H1 (cell line): ENCODE measurements around the gene AATK. TPM values are rescaled to one million over a fixed set of nuclear protein-coding genes. Genes with fewer than 3 reads are reported as not detected.

Experiments
- CTCF ChIA-PET: fragments of 300-600 bp; sonication (Branson Sonifier 250); formaldehyde crosslinking; loops from one replicate; lab custom pipeline; 2021; ENCODE audit not compliant: partially characterized antibody; lab: Charles Lee
- POLR2A ChIA-PET: fragments of 300-600 bp; sonication (Branson Sonifier 250); formaldehyde crosslinking; loops from one replicate; lab custom pipeline; 2021; ENCODE audit warnings: inconsistent platforms; ENCODE audit not compliant: partially characterized antibody; lab: Charles Lee
- DNase-seq, 2 experiments: peaks; one replicate each; pipeline versions ENCODE4 v3.0.0 to v3.0.0-alpha.2; 2010 to 2022; ENCODE audit warnings: low spot score in 2 of 2, low read depth in 1 of 2, mixed read lengths in 1 of 2
- FAIRE-seq: peaks from 2 replicates; lab custom pipeline; 2011; peaks lifted over from hg19 to GRCh38; lab: Jason Lieb, UNC
- H2AFZ ChIP-seq: 2 replicates; pipeline ENCODE4 v1.8.1; 2012; ENCODE audit warnings: low read length, inconsistent platforms
- H2AK5ac ChIP-seq: 2 replicates; pipeline ENCODE4 v1.6.1; 2013; ENCODE audit warnings: low read depth, low read length
- H2BK120ac ChIP-seq: replicated peaks from 2 replicates; pipeline ENCODE3; 2013; ENCODE audit warnings: low read depth, low read length, inconsistent platforms
- H2BK12ac ChIP-seq: 2 replicates; pipeline ENCODE4 v1.6.1; 2013; ENCODE audit warnings: low read depth, low read length
- H2BK15ac ChIP-seq: 2 replicates; pipeline ENCODE4 v1.6.1; 2013; ENCODE audit warnings: low read length
- H2BK20ac ChIP-seq: 2 replicates; pipeline ENCODE4 v1.6.1; 2013; ENCODE audit warnings: low read length
- H2BK5ac ChIP-seq: 2 replicates; pipeline ENCODE4 v1.6.1; 2013; ENCODE audit warnings: low read depth, low read length
- H3K14ac ChIP-seq: 2 replicates; pipeline ENCODE4 v1.6.1; 2013; ENCODE audit warnings: inconsistent platforms; ENCODE audit not compliant: insufficient read length
- H3K18ac ChIP-seq: 2 replicates; pipeline ENCODE4 v1.6.1; 2013; ENCODE audit warnings: low read length; ENCODE audit errors: extremely low read depth
- H3K23ac ChIP-seq: 2 replicates; pipeline ENCODE4 v1.6.1; 2013; ENCODE audit warnings: inconsistent platforms; ENCODE audit not compliant: insufficient read length
- H3K23me2 ChIP-seq: 2 replicates; pipeline ENCODE4 v1.6.1; 2013; ENCODE audit warnings: low read depth, low read length
- H3K27ac ChIP-seq: 2 replicates; pipeline ENCODE4 v1.6.1; 2011; ENCODE audit warnings: low read depth, low read length, inconsistent platforms
- H3K27me3 ChIP-seq, 4 experiments: replicated peaks in 1 of 4; 1 replicate in 1 of 4; 2 replicates in 3 of 4; pipeline versions ENCODE4 v1.6.1 to v1.8.1; 2011 to 2013; ENCODE audit warnings: low read length in 3 of 4, mild to moderate bottlenecking in 3 of 4, inconsistent platforms in 2 of 4, mixed read lengths in 2 of 4, moderate library complexity in 1 of 4; ENCODE audit not compliant: control insufficient read depth in 3 of 4, insufficient read depth in 3 of 4; ENCODE audit errors: extremely low read depth in 1 of 4
- H3K36me3 ChIP-seq, 4 experiments: 2 replicates each; pipeline versions ENCODE4 v1.6.1 to v1.8.1; 2011 to 2013; ENCODE audit warnings: mild to moderate bottlenecking in 4 of 4, low read length in 3 of 4, moderate library complexity in 2 of 4, control low read depth in 1 of 4, inconsistent platforms in 1 of 4; ENCODE audit not compliant: insufficient read depth in 4 of 4, control insufficient read depth in 2 of 4
- H3K4ac ChIP-seq: replicated peaks from 2 replicates; pipeline ENCODE3; 2013; ENCODE audit warnings: low read length, low read depth, mixed read lengths, inconsistent platforms; ENCODE audit not compliant: insufficient read length
- H3K4me1 ChIP-seq, 4 experiments: replicated peaks in 1 of 4; 1 replicate in 1 of 4; 2 replicates in 3 of 4; pipeline versions ENCODE4 v1.6.1 to v1.8.1; 2011 to 2013; ENCODE audit warnings: low read length in 3 of 4, inconsistent platforms in 2 of 4, mixed read lengths in 1 of 4; ENCODE audit not compliant: insufficient read depth in 4 of 4, control insufficient read depth in 3 of 4
- H3K4me2 ChIP-seq, 2 experiments: 2 replicates each; pipeline versions ENCODE4 v1.6.1 to v1.8.1; 2011 to 2013; ENCODE audit warnings: low read depth in 2 of 2, low read length in 2 of 2, control low read depth in 1 of 2, inconsistent platforms in 1 of 2, mild to moderate bottlenecking in 1 of 2; ENCODE audit not compliant: insufficient read depth in 1 of 2
- H3K4me3 ChIP-seq, 4 experiments: fragments of 200-600, 300-600 bp in 1 of 4; sonication (generic), shearing (Covaris generic), sonication (Bioruptor Twin) in 1 of 4; 2 replicates each; pipeline versions ENCODE4 v1.5.1 to v1.8.1; 2011 to 2016; ENCODE audit warnings: low read length in 4 of 4, low read depth in 3 of 4, control low read depth in 2 of 4, inconsistent platforms in 2 of 4, mild to moderate bottlenecking in 2 of 4, mixed read lengths in 1 of 4, moderate library complexity in 1 of 4; ENCODE audit not compliant: insufficient read depth in 2 of 4; ENCODE audit errors: extremely low read depth in 1 of 4
- H3K56ac ChIP-seq: replicated peaks from 2 replicates; pipeline ENCODE3; 2013; ENCODE audit warnings: low read depth, mild to moderate bottlenecking, mixed read lengths, low read length, inconsistent platforms; ENCODE audit not compliant: insufficient read length
- H3K79me1 ChIP-seq: 2 replicates; pipeline ENCODE4 v1.6.1; 2013; ENCODE audit warnings: low read depth, low read length, control low read depth
- H3K79me2 ChIP-seq, 2 experiments: 2 replicates each; pipeline versions ENCODE4 v1.6.1 to v1.8.1; 2012 to 2013; ENCODE audit warnings: low read length in 2 of 2, mild to moderate bottlenecking in 2 of 2, inconsistent platforms in 1 of 2; ENCODE audit not compliant: insufficient read depth in 2 of 2, control insufficient read depth in 1 of 2
- H3K9ac ChIP-seq, 4 experiments: replicated peaks in 1 of 4; 1 replicate in 1 of 4; 2 replicates in 3 of 4; pipeline versions ENCODE4 v1.6.1 to v1.8.1; 2011 to 2013; ENCODE audit warnings: low read depth in 3 of 4, low read length in 3 of 4, control low read depth in 2 of 4, mild to moderate bottlenecking in 2 of 4, moderate library complexity in 2 of 4, inconsistent platforms in 1 of 4; ENCODE audit errors: extremely low read depth in 1 of 4
- H3K9me3 ChIP-seq, 2 experiments: 2 replicates each; pipeline versions ENCODE4 v1.6.1 to v1.8.1; 2012 to 2013; ENCODE audit warnings: mild to moderate bottlenecking in 2 of 2, moderate library complexity in 2 of 2, control low read depth in 1 of 2, inconsistent platforms in 1 of 2, low read depth in 1 of 2, low read length in 1 of 2, mixed read lengths in 1 of 2; ENCODE audit not compliant: insufficient read depth in 2 of 2
- H4K20me1 ChIP-seq, 2 experiments: replicated peaks in 1 of 2; 2 replicates each; pipeline versions ENCODE3 to v1.8.1; 2011 to 2013; ENCODE audit warnings: inconsistent platforms in 2 of 2, low read length in 2 of 2, mild to moderate bottlenecking in 1 of 2; ENCODE audit not compliant: insufficient read depth in 2 of 2, control insufficient read depth in 1 of 2
- H4K5ac ChIP-seq: 2 replicates; pipeline ENCODE4 v1.6.1; 2013; ENCODE audit warnings: low read length, low read depth, mixed read lengths, inconsistent platforms; ENCODE audit not compliant: insufficient read length
- H4K8ac ChIP-seq: 2 replicates; pipeline ENCODE4 v1.8.0; 2013; ENCODE audit warnings: mild to moderate bottlenecking, moderate library complexity, low read length, inconsistent platforms; ENCODE audit not compliant: insufficient read depth; ENCODE audit errors: extremely low read depth
- H4K91ac ChIP-seq: replicated peaks from 2 replicates; pipeline ENCODE3; 2013; ENCODE audit warnings: low read length, mixed read lengths, inconsistent platforms; ENCODE audit not compliant: insufficient read length
- CEBPB ChIP-seq: IDR thresholded peaks from 2 replicates; pipeline ENCODE4 v1.6.1; 2012; ENCODE audit warnings: low read depth, low read length
- EZH2 ChIP-seq: fragments of 200-600 bp; sonication (generic); IDR thresholded peaks from 2 replicates; pipeline ENCODE4 v1.7.1; 2012; ENCODE audit warnings: low read depth, mild to moderate bottlenecking, moderate library complexity, low read length, inconsistent platforms; ENCODE audit not compliant: severe bottlenecking
- GABPA ChIP-seq: IDR thresholded peaks from 2 replicates; pipeline ENCODE4 v1.6.1; 2011; ENCODE audit warnings: mild to moderate bottlenecking, low read length, moderate library complexity, borderline replicate concordance; ENCODE audit not compliant: insufficient read depth
- JUND ChIP-seq: IDR thresholded peaks from 2 replicates; pipeline ENCODE4 v1.6.1; 2011; ENCODE audit warnings: mild to moderate bottlenecking, improper control_type of control experiment, low read length
- POU5F1 ChIP-seq: IDR thresholded peaks from 2 replicates; pipeline ENCODE4 v1.6.1; 2011; ENCODE audit warnings: low read depth, mild to moderate bottlenecking, low read length, moderate library complexity
- RNF2 ChIP-seq: fragments of 200-900, 300-1000 bp; sonication (generic); IDR thresholded peaks from 2 replicates; pipeline ENCODE4 v1.7.1; 2016; ENCODE audit warnings: borderline replicate concordance, low read depth, mild to moderate bottlenecking, antibody characterized with exemption, low read length; ENCODE audit not compliant: poor library complexity, severe bottlenecking; ENCODE audit errors: missing control alignments
- WGBS, 2 experiments: shearing (Covaris generic) in 1 of 2; methylation state at CpG; one replicate each; pipeline versions ENCODE4 v1.1.6 to v1.1.7; 2013 to 2015; ENCODE audit warnings: low lambda C conversion rate in 2 of 2, mixed read lengths in 2 of 2, inconsistent platforms in 1 of 2, low coverage in 1 of 2, missing lambda C conversion rate in 1 of 2; ENCODE audit not compliant: insufficient replicate concordance in 2 of 2, insufficient coverage in 1 of 2, insufficient read length in 1 of 2; ENCODE audit errors: extremely low coverage in 1 of 2, missing lambda C conversion rate in 1 of 2; 5-methylcytosine and 5-hydroxymethylcytosine counted together
- polyA plus RNA-seq, 7 experiments: library from polyadenylated mRNA; depleted of rRNA in 3 of 7; stranded (reverse) in 5 of 7; unstranded in 2 of 7; fragments of >200 nt in 5 of 7; fragments of 200-250 nt in 2 of 7; gene quantifications; 1 replicate in 5 of 7; 2 replicates in 1 of 7; 4 replicates in 1 of 7; pipeline versions ENCODE4 v1.2.1 to v1.2.3, GENCODE V29; 2011 to 2013; ENCODE audit warnings: missing spikeins in 2 of 7, mixed read lengths in 2 of 7
- total RNA-seq: library from RNA; stranded (reverse); fragmentation: NEBNext Ultra II Directional; extraction: Animal tissue kit (Norgen Biotek cat#: 25700); gene quantifications from 2 replicates; pipeline ENCODE4 v1.2.1, GENCODE V29; 2021
- TF ChIP-seq, protein P1 (sequence below): IDR thresholded peaks from 2 replicates; pipeline ENCODE4 v1.6.1; 2012; ENCODE audit warnings: inconsistent platforms
- TF ChIP-seq, protein P2 (sequence below): IDR thresholded peaks from 2 replicates; pipeline ENCODE4 v1.6.1; 2011; ENCODE audit warnings: low read length, improper control_type of control experiment

AATK gene
- total and polyA plus RNA-seq, 2 of the 8 experiments (the other 6 are each of a cell fraction or from before 2014, with no cell fraction given), result 1.7 to 3.5 TPM

DNA sequence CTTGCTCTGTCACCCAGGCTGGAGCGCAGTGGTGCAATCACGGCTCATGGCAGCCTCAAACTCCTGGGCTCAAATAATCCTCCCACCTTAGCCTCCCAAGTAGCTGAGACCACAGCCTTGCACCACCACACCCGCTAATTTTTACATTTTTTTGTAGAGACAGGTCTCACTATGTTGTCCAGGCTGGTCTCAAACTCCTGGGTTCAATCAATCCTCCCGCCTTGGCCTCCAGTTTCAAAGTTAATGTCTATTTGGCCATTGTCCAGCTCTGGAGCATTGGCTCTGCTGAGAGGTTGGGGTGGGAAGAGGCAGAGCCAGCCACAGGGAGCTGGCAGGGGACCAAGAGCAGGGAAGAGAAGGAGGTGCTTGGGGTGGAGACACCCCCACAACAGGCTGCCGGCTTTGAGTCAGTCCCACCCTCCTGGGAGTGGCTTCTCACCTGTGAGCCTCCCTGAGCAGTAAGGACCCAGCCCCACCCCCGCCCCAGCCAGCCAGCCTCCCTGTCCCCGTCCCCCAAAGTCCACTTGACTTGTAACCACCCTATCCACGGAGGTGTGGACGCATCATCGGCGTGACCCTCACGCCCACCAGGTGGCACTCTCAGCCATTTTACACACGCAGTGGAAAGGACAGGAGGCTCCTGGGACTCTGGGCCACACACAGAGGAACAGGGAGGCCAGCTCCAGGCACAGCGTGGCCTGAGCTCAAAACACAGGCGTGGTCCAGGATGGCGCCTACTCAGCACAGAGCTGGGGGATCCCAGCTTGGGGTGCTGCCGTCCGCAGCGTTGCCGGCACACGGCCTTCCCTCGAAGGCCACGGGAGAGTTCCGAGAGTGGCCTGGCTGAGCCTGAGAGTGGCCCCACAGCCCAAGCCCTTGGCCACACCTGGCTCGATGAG, 23.5 kb downstream of the AATK start:
- no peaks in the 10 kb centered on the region for H3K27me3 ChIP-seq
- H3K18ac ChIP-seq, result no peak overlapping the region
- no peak overlapping the region for H2AK5ac ChIP-seq
- no peak overlapping the region for H2BK20ac ChIP-seq
- CTCF ChIA-PET, result interaction anchor here (0.6 to 4.3 kb wide), 37 partner anchors 9 to 1546 kb away, joined by 3 to 24 read pairs (median 4); partner anchors contain the start of genes NDUFAF8, PVALEF and TEPSIN
- H2BK12ac ChIP-seq, result peak overlapping the region; percentile 14; the same call in 1 of the 2 replicates
- H3K4me2 ChIP-seq, result no peak overlapping the region
- peak overlapping the region; percentile 65 for H2BK120ac ChIP-seq
- H3K9ac ChIP-seq, result no peak overlapping the region
- no peak overlapping the region; the same call in 1 of the 2 replicates for H2BK15ac ChIP-seq
- peaks cover 2% of the 10 kb centered on the region; the same call in 1 of the 2 replicates for H3K23me2 ChIP-seq
- peaks cover 0 to 2% (median 0%) of the 10 kb centered on the region in 4 experiments; a peak in 4 of 7 replicates for H3K4me1 ChIP-seq
- DNase-seq, result peak; percentile 47 to 86
- H3K56ac ChIP-seq, result no peak overlapping the region
- H4K20me1 ChIP-seq, result peaks cover 0 to 8% of the 10 kb centered on the region in 2 experiments
- no peak overlapping the region for H3K4ac ChIP-seq
- H3K79me2 ChIP-seq, result no peaks in the 10 kb centered on the region
- no peak overlapping the region for H4K5ac ChIP-seq
- 64% methylated on average over 22 of the region's 25 CpGs; no CpG with 5 or more reads in 1 of the 2 experiments for WGBS, 2 experiments
- H3K36me3 ChIP-seq, result no peaks in the 10 kb centered on the region
- no peak overlapping the region for H3K4me3 ChIP-seq
- POLR2A ChIA-PET, result interaction anchor here (0.8 to 1.6 kb wide), 4 partner anchors 9 to 102 kb away, joined by 3 to 6 read pairs (median 4); partner anchors contain the start of genes CEP131, NDUFAF8 and TEPSIN
- H2BK5ac ChIP-seq, result peak overlapping the region; percentile 38
- H3K27ac ChIP-seq, result no peak overlapping the region
- no peak overlapping the region for H3K14ac ChIP-seq
- peak overlapping the region; percentile 70 for H4K91ac ChIP-seq
- no peaks in the 10 kb centered on the region; the same call in 1 of the 2 replicates for H3K79me1 ChIP-seq
- 0 out of 2 replicates have a peak overlapping the region, but pooled peaks have one; percentile 21 for H2AFZ ChIP-seq
- H3K23ac ChIP-seq, result no peak overlapping the region
- FAIRE-seq, result no peak
- H4K8ac ChIP-seq, result no peak overlapping the region
- peaks cover 8 to 12% of the 10 kb centered on the region in 2 experiments; a peak in 2 of 4 replicates for H3K9me3 ChIP-seq
- TF ChIP-seq, protein P1, sequence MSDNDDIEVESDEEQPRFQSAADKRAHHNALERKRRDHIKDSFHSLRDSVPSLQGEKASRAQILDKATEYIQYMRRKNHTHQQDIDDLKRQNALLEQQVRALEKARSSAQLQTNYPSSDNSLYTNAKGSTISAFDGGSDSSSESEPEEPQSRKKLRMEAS, result no peak
- TF ChIP-seq RNF2 (no peak), GABPA (peak; percentile 63; the same call in 1 of the 2 replicates), CEBPB (no peak), POU5F1 (no peak), JUND (no peak), EZH2 (no peak)
- TF ChIP-seq, protein P2, sequence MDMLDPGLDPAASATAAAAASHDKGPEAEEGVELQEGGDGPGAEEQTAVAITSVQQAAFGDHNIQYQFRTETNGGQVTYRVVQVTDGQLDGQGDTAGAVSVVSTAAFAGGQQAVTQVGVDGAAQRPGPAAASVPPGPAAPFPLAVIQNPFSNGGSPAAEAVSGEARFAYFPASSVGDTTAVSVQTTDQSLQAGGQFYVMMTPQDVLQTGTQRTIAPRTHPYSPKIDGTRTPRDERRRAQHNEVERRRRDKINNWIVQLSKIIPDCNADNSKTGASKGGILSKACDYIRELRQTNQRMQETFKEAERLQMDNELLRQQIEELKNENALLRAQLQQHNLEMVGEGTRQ, result no peak
